Measurements from ENCODE around the gene SLC27A5.
"Not testable (repeated sequence)": the region's sequence is repeated elsewhere in the genome, so short reads cannot be mapped to it uniquely, and the experiment has no call there.

The SLC27A5 gene

GRCh38 chr19:58519355-58520256, 7.8 kb upstream of the SLC27A5 start, which contains the start of gene ZBTB45:
Gene ZBTB45, minus strand, starts transcription at chr19:58519810. Its CDS starts 2,137 bp downstream, at chr19:58517673.
- DNase-seq: no peak

GRCh38 chr19:58519087-58519354, 7.2 kb upstream of the SLC27A5 start:
- no peak for DNase-seq

GRCh38 chr19:58518256-58519086, 6.7 kb upstream of the SLC27A5 start:
- no peak for DNase-seq

- no peak for DNase-seq
Measured at GRCh38 chr19:58516964-58517833, 5.4 kb upstream of the SLC27A5 start.

GRCh38 chr19:58516246-58516836, 4.5 kb upstream of the SLC27A5 start:
- DNase-seq: no peak

GRCh38 chr19:58515259-58515658, 3.5 kb upstream of the SLC27A5 start:
- no peak for DNase-seq

GRCh38 chr19:58514564-58515022, 2.8 kb upstream of the SLC27A5 start:
- no peak for DNase-seq

- DNase-seq: no peak
Measured at GRCh38 chr19:58513694-58514563, 2.1 kb upstream of the SLC27A5 start.

GRCh38 chr19:58513213-58513693, 1.5 kb upstream of the SLC27A5 start:
- no peak for DNase-seq

GRCh38 chr19:58510084-58510862, 1.5 kb downstream of the SLC27A5 start:
- no peak for DNase-seq

- DNase-seq: no peak
Measured at GRCh38 chr19:58509731-58510083, 2.1 kb downstream of the SLC27A5 start.

GRCh38 chr19:58507602-58508223, 4.1 kb downstream of the SLC27A5 start:
- not testable (repeated sequence) for DNase-seq

- DNase-seq: no peak
Measured at GRCh38 chr19:58500242-58500641, 11.6 kb downstream of the SLC27A5 start.

- DNase-seq: no peak
Measured at GRCh38 chr19:58499021-58499927, 12.5 kb downstream of the SLC27A5 start.

GRCh38 chr19:58498316-58499020, 13.3 kb downstream of the SLC27A5 start:
- no peak for DNase-seq

GRCh38 chr19:58497634-58498170, 14.1 kb downstream of the SLC27A5 start:
- DNase-seq: no peak

GRCh38 chr19:58492265-58492664, 19.5 kb downstream of the SLC27A5 start:
- no peak for DNase-seq

- DNase-seq: no peak
Measured at GRCh38 chr19:58491393-58491792, 20.4 kb downstream of the SLC27A5 start.

Measured in cortex of kidney (tissue), 1 donor.